Ectodermal cell (in vitro differentiated cells): ENCODE results near the gene CTBS. TPM values are rescaled to one million over a fixed set of nuclear protein-coding genes. Genes with fewer than 3 reads are reported as not detected.
A peak's percentile ranks its signal among the peaks of the same experiment; 100 is the strongest.

Experiments used
- H3K27ac ChIP-seq: 2 replicates; pipeline ENCODE4 v1.7.0; 2013; ENCODE audit warnings: mild to moderate bottlenecking, low read depth, low read length; ENCODE audit not compliant: insufficient read depth, poor library complexity, severe bottlenecking
- H3K27me3 ChIP-seq: 2 replicates; pipeline ENCODE4 v1.7.0; 2013; ENCODE audit warnings: mild to moderate bottlenecking, low read length; ENCODE audit not compliant: insufficient read depth, control insufficient read depth, poor library complexity, severe bottlenecking
- H3K36me3 ChIP-seq: one replicate; pipeline ENCODE4 v1.7.0; 2013; ENCODE audit warnings: low read length; ENCODE audit not compliant: control insufficient read depth, insufficient read depth
- H3K4me1 ChIP-seq: one replicate; pipeline ENCODE4 v1.7.0; 2013; ENCODE audit warnings: low read length; ENCODE audit not compliant: control insufficient read depth, insufficient read depth
- H3K4me3 ChIP-seq: 2 replicates; pipeline ENCODE4 v1.7.0; 2013; ENCODE audit warnings: low read depth, low read length, control low read depth; ENCODE audit not compliant: insufficient read depth
- H3K9me3 ChIP-seq: 2 replicates; pipeline ENCODE4 v1.7.0; 2013; ENCODE audit warnings: mild to moderate bottlenecking, low read length, moderate library complexity; ENCODE audit not compliant: control insufficient read depth
- WGBS, 2 experiments: methylation state at CpG; one replicate each; pipeline ENCODE4 v1.1.7; 2013; ENCODE audit warnings: missing lambda C conversion rate in 2 of 2; 5-methylcytosine and 5-hydroxymethylcytosine counted together
- polyA plus RNA-seq, 4 experiments: library from polyadenylated mRNA; stranded (reverse); fragments of 50-300 nt; gene quantifications; one replicate each; pipeline ENCODE4 v1.2.3, GENCODE V29; 2013

Gene CTBS, protein sequence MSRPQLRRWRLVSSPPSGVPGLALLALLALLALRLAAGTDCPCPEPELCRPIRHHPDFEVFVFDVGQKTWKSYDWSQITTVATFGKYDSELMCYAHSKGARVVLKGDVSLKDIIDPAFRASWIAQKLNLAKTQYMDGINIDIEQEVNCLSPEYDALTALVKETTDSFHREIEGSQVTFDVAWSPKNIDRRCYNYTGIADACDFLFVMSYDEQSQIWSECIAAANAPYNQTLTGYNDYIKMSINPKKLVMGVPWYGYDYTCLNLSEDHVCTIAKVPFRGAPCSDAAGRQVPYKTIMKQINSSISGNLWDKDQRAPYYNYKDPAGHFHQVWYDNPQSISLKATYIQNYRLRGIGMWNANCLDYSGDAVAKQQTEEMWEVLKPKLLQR
- polyA plus RNA-seq (2013, experiment 1 of 4) = 7.1 TPM
- 7.7 TPM for polyA plus RNA-seq (2013, experiment 2 of 4)
- polyA plus RNA-seq (2013, experiment 3 of 4) = 9.0 TPM
- polyA plus RNA-seq (2013, experiment 4 of 4) = 10.8 TPM

DNA sequence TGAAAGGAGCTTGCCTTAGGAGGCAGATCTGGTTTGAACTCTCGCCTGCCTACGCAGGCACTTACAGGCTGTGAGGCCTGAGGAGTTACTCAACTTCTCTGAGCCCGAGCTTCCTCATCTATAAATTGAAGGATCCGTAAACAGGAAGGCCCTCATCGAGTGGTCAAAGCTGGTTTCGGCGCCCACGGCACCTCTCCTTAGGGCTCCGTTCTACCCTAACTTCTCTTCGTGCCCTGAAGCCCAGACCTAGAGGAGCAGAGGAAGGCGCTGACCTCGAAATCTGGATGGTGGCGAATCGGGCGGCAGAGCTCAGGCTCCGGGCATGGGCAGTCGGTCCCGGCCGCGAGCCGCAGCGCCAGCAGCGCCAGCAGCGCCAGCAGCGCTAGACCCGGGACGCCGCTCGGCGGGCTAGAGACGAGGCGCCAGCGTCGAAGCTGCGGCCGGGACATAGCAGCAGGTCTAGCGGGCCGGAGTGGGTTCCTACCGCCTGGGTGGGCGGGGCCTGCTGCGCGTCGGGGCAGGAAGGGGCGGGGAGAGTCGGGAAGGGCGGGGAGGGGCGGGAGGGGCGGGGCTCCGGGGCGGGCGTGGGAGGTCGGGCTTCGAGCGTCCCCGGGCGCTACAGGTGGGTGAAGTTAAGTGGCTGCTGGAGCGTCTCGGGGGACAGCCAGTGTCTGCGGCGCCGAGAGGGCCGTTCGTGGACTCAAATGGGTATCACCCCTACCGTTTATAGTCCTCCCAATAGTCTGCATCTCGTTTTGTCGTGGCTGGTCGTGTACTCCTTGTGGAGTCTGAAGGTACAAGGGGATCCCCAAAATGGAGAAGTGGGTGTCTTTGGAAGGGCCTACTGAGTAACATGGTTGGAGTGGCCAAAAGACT lies at the start of gene CTBS:
TSS of gene CTBS (minus strand) at position 474 of the 876 bp plus-strand sequence. CDS start at position 449, 25 bp downstream.
- 1 to 2% methylated on average over 59 to 61 of the region's 67 CpGs for WGBS, 2 experiments

DNA sequence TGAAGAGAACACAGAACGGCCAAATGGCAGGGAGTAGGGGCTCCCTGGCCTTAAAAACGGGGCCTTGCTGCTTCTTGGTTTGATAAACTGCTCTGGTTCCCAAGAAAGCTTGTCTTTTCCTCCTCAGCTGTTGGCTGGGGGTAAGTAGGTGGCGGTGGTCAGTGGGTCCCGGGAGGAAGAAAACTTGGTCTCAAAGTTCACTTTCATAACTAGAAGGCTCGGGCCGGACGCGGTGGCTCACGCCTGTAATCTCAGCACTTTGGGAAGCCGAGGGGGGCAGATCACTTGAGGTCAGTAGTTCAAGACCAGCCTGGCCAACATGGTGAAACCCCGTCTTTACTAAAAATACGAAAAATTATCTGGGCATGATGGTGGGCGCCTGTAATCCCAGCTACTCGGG lies 47.3 kb upstream of the CTBS start:
- peaks cover 4% of the 10 kb centered on the region for H3K4me1 ChIP-seq
- H3K36me3 ChIP-seq = no peaks in the 10 kb centered on the region
- no peaks in the 10 kb centered on the region for H3K9me3 ChIP-seq
- no peak overlapping the region for H3K4me3 ChIP-seq
- no peaks in the 10 kb centered on the region for H3K27me3 ChIP-seq
- WGBS, 2 experiments = 89 to 90% methylated on average over 14 of the region's 14 CpGs
- no peak overlapping the region for H3K27ac ChIP-seq

More for the DNA sequence above, at the start of gene CTBS:
- no peaks in the 10 kb centered on the region for H3K27me3 ChIP-seq
- no peaks in the 10 kb centered on the region for H3K36me3 ChIP-seq
- peak within 1 kb of the TSS; percentile 87 for H3K27ac ChIP-seq
- peaks cover 7% of the 10 kb centered on the region for H3K4me1 ChIP-seq
- no peaks in the 10 kb centered on the region for H3K9me3 ChIP-seq
- H3K4me3 ChIP-seq = peak within 1 kb of the TSS; percentile 68

DNA sequence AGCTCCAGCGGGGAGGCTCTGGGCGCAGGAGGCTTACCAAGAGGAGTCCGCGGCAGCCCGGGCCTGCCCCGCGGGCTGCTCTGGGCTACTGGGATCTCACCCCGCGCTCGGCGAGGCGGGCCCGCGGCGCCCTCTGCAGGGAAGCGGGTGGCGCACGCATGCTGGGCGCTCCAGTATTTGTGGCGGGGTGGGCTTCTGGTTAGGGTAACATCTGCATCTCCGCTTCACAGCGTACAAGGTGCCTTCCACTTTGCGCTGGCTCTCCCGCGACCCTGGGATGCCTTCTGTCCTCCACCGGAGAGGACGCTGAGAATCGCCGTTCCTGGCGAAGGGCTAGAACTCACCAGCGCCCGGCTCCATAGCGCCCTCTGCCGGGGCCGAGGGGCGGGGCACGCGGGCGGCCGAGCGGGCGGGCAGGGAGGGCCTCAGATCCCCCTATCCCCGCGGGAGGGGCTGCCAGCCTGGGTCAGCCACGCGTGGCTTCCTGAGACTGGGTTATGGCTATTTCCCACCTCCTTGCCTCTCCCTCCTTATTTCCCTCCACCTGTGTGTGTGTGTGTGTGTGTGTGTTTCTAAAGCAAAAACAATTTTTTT lies 46.6 kb upstream of the CTBS start:
- Histone ChIP-seq H3K27me3 (no peaks in the 10 kb centered on the region), H3K9me3 (no peaks in the 10 kb centered on the region), H3K4me3 (peak overlapping the region; percentile 57), H3K36me3 (no peaks in the 10 kb centered on the region), H3K4me1 (peaks cover 4% of the 10 kb centered on the region), H3K27ac (peak overlapping the region; percentile 23)
- 2% methylated on average over 44 to 46 of the region's 46 CpGs for WGBS, 2 experiments

DNA sequence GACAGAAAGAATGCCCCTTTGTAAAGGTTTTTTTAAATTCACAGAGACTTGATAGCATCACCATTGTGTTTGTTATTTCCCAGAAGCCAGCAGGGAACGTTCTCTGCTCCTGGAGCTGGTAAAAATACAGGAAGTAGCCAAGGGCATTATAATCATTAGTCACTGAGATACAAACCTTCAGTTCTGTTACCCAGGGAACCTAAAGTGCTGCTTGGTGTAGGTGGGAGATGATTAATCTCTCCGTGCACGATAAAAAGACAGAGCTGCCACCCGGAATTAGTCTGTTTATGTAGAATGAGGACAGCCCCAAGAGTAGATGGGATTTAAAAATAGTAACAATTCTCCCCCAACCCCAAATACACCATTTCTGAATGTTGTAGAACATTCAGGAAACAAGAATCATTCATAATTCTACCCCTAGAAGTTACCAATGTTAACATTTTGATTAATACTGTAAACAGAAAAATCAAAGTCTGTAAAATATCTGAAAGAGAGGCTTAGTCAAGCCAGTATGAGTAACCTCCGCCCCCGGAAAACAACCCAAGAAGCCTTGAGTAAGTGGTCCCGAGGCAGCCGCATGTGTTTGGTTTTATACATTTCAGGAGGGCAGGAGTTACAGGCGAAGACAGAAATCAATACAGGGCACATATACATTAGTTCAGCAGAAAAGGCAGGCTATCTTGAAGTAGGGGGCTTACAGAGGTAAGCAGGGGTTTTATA lies 45.3 kb upstream of the CTBS start:
- 87 to 88% methylated on average over 9 of the region's 9 CpGs for WGBS, 2 experiments
- no peaks in the 10 kb centered on the region for H3K36me3 ChIP-seq
- no peaks in the 10 kb centered on the region for H3K27me3 ChIP-seq
- H3K4me1 ChIP-seq = peaks cover 4% of the 10 kb centered on the region
- peaks cover 1% of the 10 kb centered on the region for H3K9me3 ChIP-seq
- H3K27ac ChIP-seq = no peak overlapping the region
- no peak overlapping the region for H3K4me3 ChIP-seq

DNA sequence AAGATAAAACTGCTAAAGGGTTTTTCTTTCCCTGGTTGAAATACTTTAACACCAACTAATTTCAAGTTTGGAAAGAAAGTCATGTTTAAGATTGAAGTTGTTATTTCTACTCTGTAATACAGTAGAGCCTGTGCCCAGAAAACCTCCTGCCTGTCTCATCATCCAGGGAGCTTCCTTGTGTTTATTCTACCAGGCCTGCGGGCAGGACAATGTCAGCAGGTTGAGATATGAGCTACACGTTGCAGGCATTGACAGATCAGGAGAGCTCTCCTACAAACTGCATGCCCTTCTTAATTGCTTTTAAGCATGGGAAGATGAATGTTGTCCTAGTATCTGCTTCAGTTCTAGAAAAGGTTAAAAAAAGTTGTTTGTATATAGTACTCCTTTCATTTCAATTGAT lies 43.1 kb upstream of the CTBS start:
- Histone ChIP-seq H3K9me3 (peaks cover 3% of the 10 kb centered on the region), H3K36me3 (no peaks in the 10 kb centered on the region), H3K4me3 (no peak overlapping the region), H3K4me1 (peaks cover 4% of the 10 kb centered on the region), H3K27ac (no peak overlapping the region), H3K27me3 (no peaks in the 10 kb centered on the region)
- 85 to 91% methylated on average over 2 of the region's 2 CpGs for WGBS, 2 experiments

DNA sequence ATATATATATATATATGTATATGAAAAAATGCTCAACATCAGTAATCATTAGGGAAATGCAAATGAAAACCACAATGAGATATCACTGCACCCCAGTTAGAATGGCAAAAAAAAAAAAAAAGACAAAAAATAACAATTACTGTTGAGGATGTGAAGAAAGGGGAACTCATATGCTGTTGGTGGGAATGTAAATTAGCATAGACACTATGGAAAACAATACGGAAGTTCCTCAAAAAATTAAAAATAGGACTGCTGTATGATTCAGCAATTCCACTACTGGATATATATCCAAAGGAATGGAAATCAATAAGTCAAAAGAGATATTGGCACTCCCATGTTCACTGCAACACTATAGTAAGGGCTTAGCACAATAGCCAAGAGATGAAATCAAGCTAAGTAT lies 41.5 kb upstream of the CTBS start:
- H3K27ac ChIP-seq = no peak overlapping the region
- 90 to 100% methylated on average over 1 of the region's 1 CpG for WGBS, 2 experiments
- no peaks in the 10 kb centered on the region for H3K36me3 ChIP-seq
- H3K4me3 ChIP-seq = no peak overlapping the region
- peaks cover 3% of the 10 kb centered on the region for H3K9me3 ChIP-seq
- no peaks in the 10 kb centered on the region for H3K27me3 ChIP-seq
- peaks cover 4% of the 10 kb centered on the region for H3K4me1 ChIP-seq

DNA sequence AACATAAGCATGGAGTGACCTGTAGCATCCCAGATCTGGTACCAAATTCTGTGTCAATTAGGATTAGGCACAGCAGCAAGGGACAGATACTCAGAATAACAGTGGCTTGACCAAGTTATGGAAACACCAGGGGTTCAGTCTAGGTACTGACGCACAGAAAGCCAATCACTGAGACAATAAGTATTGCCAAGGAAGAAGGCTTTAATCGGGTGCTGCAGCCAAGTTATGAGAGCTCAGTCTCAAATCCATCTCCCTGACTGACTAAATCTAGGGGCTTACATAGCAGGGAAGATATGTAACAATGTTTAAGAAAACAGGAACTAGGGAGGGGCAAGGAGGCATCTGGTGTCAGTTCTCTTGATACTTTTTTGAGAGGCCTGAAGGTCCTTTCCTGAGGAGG lies 39.6 kb upstream of the CTBS start:
- H3K36me3 ChIP-seq = no peaks in the 10 kb centered on the region
- WGBS, 2 experiments = 95 to 97% methylated on average over 2 of the region's 2 CpGs
- H3K9me3 ChIP-seq = peaks cover 3% of the 10 kb centered on the region
- no peak overlapping the region for H3K4me3 ChIP-seq
- no peak overlapping the region for H3K27ac ChIP-seq
- H3K27me3 ChIP-seq = no peaks in the 10 kb centered on the region
- no peaks in the 10 kb centered on the region for H3K4me1 ChIP-seq

DNA sequence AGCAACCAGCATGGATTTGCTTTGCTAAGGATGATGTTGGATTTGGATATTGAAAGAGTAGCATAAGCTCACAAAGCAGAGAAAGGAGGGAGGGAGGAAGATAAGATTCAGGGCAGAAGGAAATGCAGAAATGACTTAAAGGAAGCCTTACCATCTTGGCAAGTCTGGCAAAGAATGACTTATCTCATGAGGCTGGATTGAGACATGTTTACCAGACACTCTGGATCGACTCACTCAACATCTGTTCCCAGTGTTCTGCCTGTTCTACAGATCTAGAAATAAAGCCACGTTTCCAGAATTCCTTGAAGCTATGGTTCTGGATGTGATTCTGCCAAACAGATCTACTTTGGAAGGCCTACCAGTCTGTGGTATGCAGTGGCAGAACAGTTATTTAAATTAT lies 38.8 kb upstream of the CTBS start:
- no peaks in the 10 kb centered on the region for H3K36me3 ChIP-seq
- no peaks in the 10 kb centered on the region for H3K27me3 ChIP-seq
- peaks cover 3% of the 10 kb centered on the region for H3K9me3 ChIP-seq
- 95 to 99% methylated on average over 2 of the region's 2 CpGs for WGBS, 2 experiments
- no peak overlapping the region for H3K27ac ChIP-seq
- H3K4me1 ChIP-seq = no peaks in the 10 kb centered on the region
- H3K4me3 ChIP-seq = no peak overlapping the region

DNA sequence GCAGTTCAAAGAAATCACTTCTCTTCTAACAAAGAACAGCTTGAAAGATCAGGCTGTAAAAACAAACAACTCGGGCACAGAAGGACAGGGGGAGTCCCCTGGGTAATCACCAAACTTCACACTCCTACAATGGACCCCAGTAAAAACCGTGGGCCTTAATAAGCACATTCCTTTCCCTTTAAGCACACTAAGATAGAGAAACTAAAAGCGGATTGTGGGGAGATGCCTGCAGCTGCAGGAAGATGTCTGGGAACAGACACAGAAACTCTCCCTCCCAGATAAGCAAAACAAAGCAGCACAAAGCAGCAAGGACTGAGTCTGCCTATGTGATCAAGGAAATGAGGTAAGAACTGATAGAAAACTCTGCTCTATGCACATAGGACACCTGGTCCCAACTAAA lies 37.6 kb upstream of the CTBS start:
- Histone ChIP-seq H3K36me3 (no peaks in the 10 kb centered on the region), H3K27ac (peak overlapping the region; percentile 82), H3K4me1 (no peaks in the 10 kb centered on the region), H3K9me3 (peaks cover 3% of the 10 kb centered on the region), H3K4me3 (no peak overlapping the region), H3K27me3 (no peaks in the 10 kb centered on the region)
- WGBS, 2 experiments = 5 to 9% methylated on average over 3 of the region's 3 CpGs
